H1 (cell line): ENCODE results near the gene AIFM3.

Experiments used
- BRCA1 ChIP-seq: IDR thresholded peaks from 2 replicates; pipeline ENCODE4 v1.6.1; 2012; ENCODE audit warnings: low read depth, low read length, improper control_type of control experiment
- CEBPB ChIP-seq: IDR thresholded peaks from 2 replicates; pipeline ENCODE4 v1.6.1; 2012; ENCODE audit warnings: low read depth, low read length
- CTCF ChIP-seq, 3 experiments: IDR thresholded peaks; 1 replicate in 2 of 3; 2 replicates in 1 of 3; pipeline versions ENCODE4 v1.5.1 to v1.6.1; 2011; ENCODE audit warnings: low read length in 3 of 3, mild to moderate bottlenecking in 3 of 3, inconsistent platforms in 2 of 3, low read depth in 1 of 3, moderate library complexity in 1 of 3; ENCODE audit not compliant: insufficient read depth in 1 of 3; ENCODE audit errors: control extremely low read depth in 1 of 3
- E2F6 ChIP-seq: IDR thresholded peaks from 2 replicates; pipeline ENCODE4 v1.6.1; 2012; ENCODE audit warnings: inconsistent platforms
- EZH2 ChIP-seq: fragments of 200-600 bp; sonication (generic); IDR thresholded peaks from 2 replicates; pipeline ENCODE4 v1.7.1; 2012; ENCODE audit warnings: low read depth, mild to moderate bottlenecking, moderate library complexity, low read length, inconsistent platforms; ENCODE audit not compliant: severe bottlenecking
- POLR2A ChIP-seq, 2 experiments: IDR thresholded peaks; 1 replicate in 1 of 2; 2 replicates in 1 of 2; pipeline ENCODE4 v1.6.1; 2011; ENCODE audit warnings: low read depth in 2 of 2, low read length in 2 of 2, mild to moderate bottlenecking in 2 of 2; ENCODE audit errors: control extremely low read depth in 1 of 2
- POLR2AphosphoS5 ChIP-seq: IDR thresholded peaks from 2 replicates; pipeline ENCODE4 v1.6.1; 2011; ENCODE audit warnings: low read depth, low read length
- RBBP5 ChIP-seq: IDR thresholded peaks from 2 replicates; pipeline ENCODE4 v1.7.1; 2012; ENCODE audit warnings: low read depth, mild to moderate bottlenecking, inconsistent platforms, low read length, moderate library complexity, borderline replicate concordance
- RFX5 ChIP-seq: IDR thresholded peaks from 2 replicates; pipeline ENCODE4 v1.6.1; 2011; ENCODE audit warnings: low read depth, low read length, improper control_type of control experiment, borderline replicate concordance
- SIRT6 ChIP-seq: IDR thresholded peaks from one replicate; pipeline ENCODE4 v1.7.1; 2012; ENCODE audit warnings: low read length, inconsistent platforms
- YY1 ChIP-seq: IDR thresholded peaks from 2 replicates; pipeline ENCODE4 v1.6.1; 2011; ENCODE audit warnings: low read depth, mild to moderate bottlenecking, low read length
- TF ChIP-seq, protein P1 (sequence below): IDR thresholded peaks from 2 replicates; pipeline ENCODE4 v1.6.1; 2012; ENCODE audit warnings: inconsistent platforms

- no peak for TF ChIP-seq BRCA1
- no peak for TF ChIP-seq SIRT6
- TF ChIP-seq CTCF (IDR thresholded peaks at IDR 0.05; ENCODE audit: control extremely low read depth in 1 of 3, insufficient read depth in 1 of 3, low read depth in 1 of 3, low read length in 3 of 3) = no peak
- TF ChIP-seq POLR2A (IDR thresholded peaks at IDR 0.05; ENCODE audit: control extremely low read depth in 1 of 2, low read depth in 2 of 2, low read length in 2 of 2) = no peak
- no peak for TF ChIP-seq EZH2
- no peak for TF ChIP-seq RBBP5
- TF ChIP-seq E2F6 = no peak
- TF ChIP-seq RFX5 = no peak
- no peak for TF ChIP-seq CEBPB
- TF ChIP-seq YY1 = no peak
- TF ChIP-seq, protein P1, sequence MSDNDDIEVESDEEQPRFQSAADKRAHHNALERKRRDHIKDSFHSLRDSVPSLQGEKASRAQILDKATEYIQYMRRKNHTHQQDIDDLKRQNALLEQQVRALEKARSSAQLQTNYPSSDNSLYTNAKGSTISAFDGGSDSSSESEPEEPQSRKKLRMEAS = no peak
- no peak for TF ChIP-seq POLR2AphosphoS5
These were observed 15.7 kb upstream of the AIFM3 start for GRCh38 chr22:20951151-20951931.
